GM23338 (cell line): ENCODE measurements around the gene SPATA31D1. TPM values are rescaled to one million over a fixed set of nuclear protein-coding genes. Genes with fewer than 3 reads are reported as not detected.

Experiments
- ATAC-seq: fragments of 200-7000 bp; cut with Tn5 transposase; 3 replicates; pipeline ENCODE4 v1.9.1; 2020
- DNase-seq: peaks from one replicate; pipeline ENCODE4 v3.0.0-alpha.2; 2015; ENCODE audit warnings: low spot score
- H2AFZ ChIP-seq: fragments of 200-600 bp; sonication (generic); 2 replicates; pipeline ENCODE4 v1.8.0; 2016; ENCODE audit warnings: antibody characterized with exemption, mild to moderate bottlenecking, moderate library complexity
- H3F3A ChIP-seq: fragments of 200-600 bp; sonication (generic); replicated peaks from 2 replicates; pipeline ENCODE4 v1.8.0; 2017; ENCODE audit warnings: antibody characterized with exemption, mixed run types, low read depth
- H3K27ac ChIP-seq: fragments of 200-600 bp; sonication (generic); 2 replicates; pipeline ENCODE4 v1.6.1; 2016; ENCODE audit warnings: low read depth
- H3K27me3 ChIP-seq: fragments of 200-600 bp; sonication (generic); 2 replicates; pipeline ENCODE4 v1.8.0; 2016; ENCODE audit warnings: mild to moderate bottlenecking, mixed run types, moderate library complexity; ENCODE audit not compliant: insufficient read depth
- H3K36me3 ChIP-seq: fragments of 200-600 bp; sonication (generic); 2 replicates; pipeline ENCODE4 v1.8.0; 2016; ENCODE audit warnings: mild to moderate bottlenecking; ENCODE audit not compliant: insufficient read depth
- H3K4me1 ChIP-seq: fragments of 200-600 bp; sonication (generic); 2 replicates; pipeline ENCODE4 v1.8.0; 2016; ENCODE audit warnings: mild to moderate bottlenecking, moderate library complexity; ENCODE audit not compliant: insufficient read depth
- H3K4me2 ChIP-seq: fragments of 200-600 bp; sonication (generic); 2 replicates; pipeline ENCODE4 v1.7.1; 2017; ENCODE audit warnings: mixed run types
- H3K4me3 ChIP-seq: fragments of 200-600 bp; sonication (generic); 2 replicates; pipeline ENCODE4 v1.6.1; 2016; ENCODE audit warnings: mixed run types
- H3K79me2 ChIP-seq: fragments of 200-600 bp; sonication (generic); replicated peaks from 2 replicates; pipeline ENCODE4 v1.8.0; 2017; ENCODE audit warnings: mild to moderate bottlenecking; ENCODE audit not compliant: insufficient read depth
- H3K9me2 ChIP-seq: fragments of 200-600 bp; sonication (generic); 2 replicates; pipeline ENCODE4 v1.8.0; 2017; ENCODE audit not compliant: insufficient read depth
- H4K20me1 ChIP-seq: fragments of 200-600 bp; sonication (generic); replicated peaks from 2 replicates; pipeline ENCODE4 v1.8.0; 2017; ENCODE audit warnings: mild to moderate bottlenecking; ENCODE audit not compliant: insufficient read depth
- H3K27ac Mint-ChIP-seq: 2 replicates; pipeline ENCODE4 v1.8.0; 2020; ENCODE audit warnings: inconsistent platforms, mild to moderate bottlenecking, moderate library complexity, mixed read lengths
- H3K27me3 Mint-ChIP-seq: 3 replicates; pipeline ENCODE4 v1.8.0; 2022; ENCODE audit warnings: low read depth, mild to moderate bottlenecking, moderate library complexity, mixed read lengths, inconsistent platforms; ENCODE audit not compliant: insufficient read depth, poor library complexity
- H3K36me3 Mint-ChIP-seq: 3 replicates; pipeline ENCODE4 v1.8.0; 2021; ENCODE audit warnings: low read depth, mild to moderate bottlenecking, inconsistent platforms, moderate library complexity, mixed read lengths
- H3K4me1 Mint-ChIP-seq: 3 replicates; pipeline ENCODE4 v1.8.0; 2020; ENCODE audit warnings: mild to moderate bottlenecking, inconsistent platforms, mixed read lengths
- H3K4me3 Mint-ChIP-seq: 3 replicates; pipeline ENCODE4 v1.8.0; 2021; ENCODE audit warnings: moderate library complexity, mild to moderate bottlenecking, inconsistent platforms, mixed read lengths
- H3K9me3 Mint-ChIP-seq: 3 replicates; pipeline ENCODE4 v1.8.0; 2020; ENCODE audit warnings: moderate library complexity, mild to moderate bottlenecking, inconsistent platforms, mixed read lengths
- CREB1 ChIP-seq: fragments of 250-450 bp; sonication (Bioruptor Pico); IDR thresholded peaks from 2 replicates; pipeline ENCODE4 v1.5.0; 2020; ENCODE audit warnings: low read depth, mild to moderate bottlenecking, moderate library complexity
- CTCF ChIP-seq, 2 experiments: fragments of 200-600 bp in 1 of 2; sonication (generic) in 1 of 2; conservative IDR thresholded peaks; 2 replicates each; pipeline versions ENCODE4 v1.5.1 to v1.6.1; 2016 to 2017; ENCODE audit warnings: antibody characterized with exemption in 2 of 2, low read depth in 2 of 2, mild to moderate bottlenecking in 2 of 2, moderate library complexity in 1 of 2
- ETS1 ChIP-seq: IDR thresholded peaks from 2 replicates; pipeline ENCODE4 v1.6.1; 2016; ENCODE audit warnings: antibody characterized with exemption
- EZH2 ChIP-seq: fragments of 200-600 bp; sonication (generic); IDR thresholded peaks from one replicate; pipeline ENCODE4 v1.8.0; 2017; ENCODE audit warnings: antibody characterized with exemption, mild to moderate bottlenecking, low read depth; ENCODE audit not compliant: unreplicated experiment
- EZH2phosphoT487 ChIP-seq: fragments of 200-600 bp; sonication (generic); IDR thresholded peaks from one replicate; pipeline ENCODE4 v1.8.1; 2018; ENCODE audit warnings: antibody characterized with exemption; ENCODE audit not compliant: unreplicated experiment
- JUNB ChIP-seq: IDR thresholded peaks from one replicate; pipeline ENCODE4 v1.6.1; 2016; ENCODE audit warnings: antibody characterized with exemption; ENCODE audit not compliant: unreplicated experiment
- NANOG ChIP-seq: IDR thresholded peaks from 2 replicates; pipeline ENCODE4 v1.6.1; 2016; ENCODE audit warnings: antibody characterized with exemption, borderline replicate concordance
- POLR2AphosphoS5 ChIP-seq: IDR thresholded peaks from 2 replicates; pipeline ENCODE4 v1.6.1; 2016; ENCODE audit warnings: antibody characterized with exemption, low read depth
- STAT1 ChIP-seq: IDR thresholded peaks from one replicate; pipeline ENCODE4 v1.6.1; 2016; ENCODE audit warnings: antibody characterized with exemption; ENCODE audit not compliant: unreplicated experiment
- ZNF114 ChIP-seq: fragments of 250-450 bp; sonication (Bioruptor Pico); IDR thresholded peaks from 2 replicates; pipeline ENCODE4 v1.5.0; 2020; ENCODE audit warnings: mild to moderate bottlenecking, moderate library complexity
- ZNF331 ChIP-seq: fragments of 250-450 bp; sonication (Bioruptor Pico); IDR thresholded peaks from 2 replicates; pipeline ENCODE4 v1.5.0; 2020; ENCODE audit warnings: low read depth, mild to moderate bottlenecking, moderate library complexity
- polyA plus RNA-seq: library from polyadenylated mRNA; unstranded; fragments of >200 nt; fragmentation: Nextera tagmentation; extraction: Ambion mirVana; gene quantifications from 2 replicates; pipeline ENCODE4 v1.2.1, GENCODE V29; 2016
- total RNA-seq: library from RNA; depleted of rRNA; stranded (reverse); fragments of >200 nt; shearing (Covaris generic); gene quantifications from 2 replicates; pipeline ENCODE4 v1.2.3, GENCODE V29; 2014
- TF ChIP-seq, protein P1 (sequence below): fragments of 250-450 bp; sonication (Bioruptor Pico); IDR thresholded peaks from 2 replicates; pipeline ENCODE4 v1.5.0; 2020; ENCODE audit warnings: mild to moderate bottlenecking, moderate library complexity
- TF ChIP-seq, protein P2 (sequence below): IDR thresholded peaks from one replicate; pipeline ENCODE4 v1.6.1; 2018; ENCODE audit warnings: antibody characterized with exemption; ENCODE audit not compliant: unreplicated experiment

The SPATA31D1 gene
- total and polyA plus RNA-seq, 2 experiments from 2014 or later, result not detected

DNA sequence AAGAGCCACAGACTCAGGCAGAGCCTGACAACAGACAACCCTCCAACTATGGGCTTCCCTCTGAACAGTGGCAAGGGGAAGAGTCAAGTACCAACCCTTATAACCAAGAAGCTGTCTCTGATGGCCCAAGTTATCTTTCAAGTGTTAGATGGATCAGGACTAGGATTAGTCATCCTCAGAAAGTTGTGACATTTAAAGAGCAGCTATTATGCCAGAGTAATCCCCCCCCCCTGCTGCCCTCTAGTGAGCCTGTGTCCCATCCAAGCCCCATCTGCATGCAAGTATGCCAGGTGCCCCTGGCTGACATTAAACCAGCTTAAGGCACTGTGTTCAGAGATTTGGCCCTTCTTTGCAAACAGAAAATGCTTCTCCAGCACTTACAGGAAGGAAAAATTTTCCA is 16.8 kb upstream of the SPATA31D1 start:
- Histone ChIP-seq H4K20me1 (no peaks in the 10 kb centered on the region), H3K4me2 (no peak overlapping the region), H3F3A (no peaks in the 10 kb centered on the region), H3K9me2 (peaks cover 23% of the 10 kb centered on the region; the same call in 1 of the 2 replicates), H3K36me3 (no peaks in the 10 kb centered on the region), H3K4me1 (no peaks in the 10 kb centered on the region), H3K79me2 (no peaks in the 10 kb centered on the region), H3K4me3 (no peak overlapping the region), H3K27me3 (no peaks in the 10 kb centered on the region), H3K27ac (no peak overlapping the region), H2AFZ (no peak overlapping the region)
- Mint-ChIP-seq H3K4me3 (no peak overlapping the region), H3K36me3 (no peaks in the 10 kb centered on the region), H3K27ac (no peak overlapping the region), H3K9me3 (peaks cover 3% of the 10 kb centered on the region; the same call in 2 of the 3 replicates), H3K27me3 (no peaks in the 10 kb centered on the region), H3K4me1 (no peaks in the 10 kb centered on the region)
- no peak for ATAC-seq
- TF ChIP-seq, protein P1, sequence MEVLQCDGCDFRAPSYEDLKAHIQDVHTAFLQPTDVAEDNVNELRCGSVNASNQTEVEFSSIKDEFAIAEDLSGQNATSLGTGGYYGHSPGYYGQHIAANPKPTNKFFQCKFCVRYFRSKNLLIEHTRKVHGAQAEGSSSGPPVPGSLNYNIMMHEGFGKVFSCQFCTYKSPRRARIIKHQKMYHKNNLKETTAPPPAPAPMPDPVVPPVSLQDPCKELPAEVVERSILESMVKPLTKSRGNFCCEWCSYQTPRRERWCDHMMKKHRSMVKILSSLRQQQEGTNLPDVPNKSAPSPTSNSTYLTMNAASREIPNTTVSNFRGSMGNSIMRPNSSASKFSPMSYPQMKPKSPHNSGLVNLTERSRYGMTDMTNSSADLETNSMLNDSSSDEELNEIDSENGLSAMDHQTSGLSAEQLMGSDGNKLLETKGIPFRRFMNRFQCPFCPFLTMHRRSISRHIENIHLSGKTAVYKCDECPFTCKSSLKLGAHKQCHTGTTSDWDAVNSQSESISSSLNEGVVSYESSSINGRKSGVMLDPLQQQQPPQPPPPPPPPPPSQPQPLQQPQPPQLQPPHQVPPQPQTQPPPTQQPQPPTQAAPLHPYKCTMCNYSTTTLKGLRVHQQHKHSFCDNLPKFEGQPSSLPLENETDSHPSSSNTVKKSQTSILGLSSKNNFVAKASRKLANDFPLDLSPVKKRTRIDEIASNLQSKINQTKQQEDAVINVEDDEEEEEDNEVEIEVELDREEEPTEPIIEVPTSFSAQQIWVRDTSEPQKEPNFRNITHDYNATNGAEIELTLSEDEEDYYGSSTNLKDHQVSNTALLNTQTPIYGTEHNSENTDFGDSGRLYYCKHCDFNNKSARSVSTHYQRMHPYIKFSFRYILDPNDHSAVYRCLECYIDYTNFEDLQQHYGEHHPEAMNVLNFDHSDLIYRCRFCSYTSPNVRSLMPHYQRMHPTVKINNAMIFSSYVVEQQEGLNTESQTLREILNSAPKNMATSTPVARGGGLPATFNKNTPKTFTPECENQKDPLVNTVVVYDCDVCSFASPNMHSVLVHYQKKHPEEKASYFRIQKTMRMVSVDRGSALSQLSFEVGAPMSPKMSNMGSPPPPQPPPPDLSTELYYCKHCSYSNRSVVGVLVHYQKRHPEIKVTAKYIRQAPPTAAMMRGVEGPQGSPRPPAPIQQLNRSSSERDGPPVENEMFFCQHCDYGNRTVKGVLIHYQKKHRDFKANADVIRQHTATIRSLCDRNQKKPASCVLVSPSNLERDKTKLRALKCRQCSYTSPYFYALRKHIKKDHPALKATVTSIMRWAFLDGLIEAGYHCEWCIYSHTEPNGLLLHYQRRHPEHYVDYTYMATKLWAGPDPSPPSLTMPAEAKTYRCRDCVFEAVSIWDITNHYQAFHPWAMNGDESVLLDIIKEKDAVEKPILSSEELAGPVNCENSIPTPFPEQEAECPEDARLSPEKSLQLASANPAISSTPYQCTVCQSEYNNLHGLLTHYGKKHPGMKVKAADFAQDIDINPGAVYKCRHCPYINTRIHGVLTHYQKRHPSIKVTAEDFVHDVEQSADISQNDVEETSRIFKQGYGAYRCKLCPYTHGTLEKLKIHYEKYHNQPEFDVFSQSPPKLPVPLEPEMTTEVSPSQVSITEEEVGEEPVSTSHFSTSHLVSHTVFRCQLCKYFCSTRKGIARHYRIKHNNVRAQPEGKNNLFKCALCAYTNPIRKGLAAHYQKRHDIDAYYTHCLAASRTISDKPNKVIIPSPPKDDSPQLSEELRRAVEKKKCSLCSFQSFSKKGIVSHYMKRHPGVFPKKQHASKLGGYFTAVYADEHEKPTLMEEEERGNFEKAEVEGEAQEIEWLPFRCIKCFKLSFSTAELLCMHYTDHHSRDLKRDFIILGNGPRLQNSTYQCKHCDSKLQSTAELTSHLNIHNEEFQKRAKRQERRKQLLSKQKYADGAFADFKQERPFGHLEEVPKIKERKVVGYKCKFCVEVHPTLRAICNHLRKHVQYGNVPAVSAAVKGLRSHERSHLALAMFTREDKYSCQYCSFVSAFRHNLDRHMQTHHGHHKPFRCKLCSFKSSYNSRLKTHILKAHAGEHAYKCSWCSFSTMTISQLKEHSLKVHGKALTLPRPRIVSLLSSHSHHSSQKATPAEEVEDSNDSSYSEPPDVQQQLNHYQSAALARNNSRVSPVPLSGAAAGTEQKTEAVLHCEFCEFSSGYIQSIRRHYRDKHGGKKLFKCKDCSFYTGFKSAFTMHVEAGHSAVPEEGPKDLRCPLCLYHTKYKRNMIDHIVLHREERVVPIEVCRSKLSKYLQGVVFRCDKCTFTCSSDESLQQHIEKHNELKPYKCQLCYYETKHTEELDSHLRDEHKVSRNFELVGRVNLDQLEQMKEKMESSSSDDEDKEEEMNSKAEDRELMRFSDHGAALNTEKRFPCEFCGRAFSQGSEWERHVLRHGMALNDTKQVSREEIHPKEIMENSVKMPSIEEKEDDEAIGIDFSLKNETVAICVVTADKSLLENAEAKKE, result no peak
- no peak for TF ChIP-seq CREB1 (CRISPR knock-in tag)
- TF ChIP-seq NANOG, result no peak
- no peak for TF ChIP-seq EZH2phosphoT487
- TF ChIP-seq ZNF114 (CRISPR knock-in tag), result no peak
- TF ChIP-seq STAT1, result no peak
- TF ChIP-seq, protein P2, sequence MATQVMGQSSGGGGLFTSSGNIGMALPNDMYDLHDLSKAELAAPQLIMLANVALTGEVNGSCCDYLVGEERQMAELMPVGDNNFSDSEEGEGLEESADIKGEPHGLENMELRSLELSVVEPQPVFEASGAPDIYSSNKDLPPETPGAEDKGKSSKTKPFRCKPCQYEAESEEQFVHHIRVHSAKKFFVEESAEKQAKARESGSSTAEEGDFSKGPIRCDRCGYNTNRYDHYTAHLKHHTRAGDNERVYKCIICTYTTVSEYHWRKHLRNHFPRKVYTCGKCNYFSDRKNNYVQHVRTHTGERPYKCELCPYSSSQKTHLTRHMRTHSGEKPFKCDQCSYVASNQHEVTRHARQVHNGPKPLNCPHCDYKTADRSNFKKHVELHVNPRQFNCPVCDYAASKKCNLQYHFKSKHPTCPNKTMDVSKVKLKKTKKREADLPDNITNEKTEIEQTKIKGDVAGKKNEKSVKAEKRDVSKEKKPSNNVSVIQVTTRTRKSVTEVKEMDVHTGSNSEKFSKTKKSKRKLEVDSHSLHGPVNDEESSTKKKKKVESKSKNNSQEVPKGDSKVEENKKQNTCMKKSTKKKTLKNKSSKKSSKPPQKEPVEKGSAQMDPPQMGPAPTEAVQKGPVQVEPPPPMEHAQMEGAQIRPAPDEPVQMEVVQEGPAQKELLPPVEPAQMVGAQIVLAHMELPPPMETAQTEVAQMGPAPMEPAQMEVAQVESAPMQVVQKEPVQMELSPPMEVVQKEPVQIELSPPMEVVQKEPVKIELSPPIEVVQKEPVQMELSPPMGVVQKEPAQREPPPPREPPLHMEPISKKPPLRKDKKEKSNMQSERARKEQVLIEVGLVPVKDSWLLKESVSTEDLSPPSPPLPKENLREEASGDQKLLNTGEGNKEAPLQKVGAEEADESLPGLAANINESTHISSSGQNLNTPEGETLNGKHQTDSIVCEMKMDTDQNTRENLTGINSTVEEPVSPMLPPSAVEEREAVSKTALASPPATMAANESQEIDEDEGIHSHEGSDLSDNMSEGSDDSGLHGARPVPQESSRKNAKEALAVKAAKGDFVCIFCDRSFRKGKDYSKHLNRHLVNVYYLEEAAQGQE, result no peak
- TF ChIP-seq ZNF331 (CRISPR knock-in tag), result no peak
- TF ChIP-seq EZH2, result no peak
- TF ChIP-seq CTCF (conservative IDR thresholded peaks at IDR 0.05; ENCODE audit: low read depth in 2 of 2), result no peak
- TF ChIP-seq JUNB, result no peak
- no peak for TF ChIP-seq POLR2AphosphoS5
- TF ChIP-seq ETS1, result no peak
- DNase-seq, result no peak
